ENCODE data around the gene ELAC2. TPM values are rescaled to one million over a fixed set of nuclear protein-coding genes. Genes with fewer than 3 reads are reported as not detected.

Gene ELAC2
- total and polyA plus RNA-seq, 3 experiments from 2014 or later: 54.2 to 86.3 (median 84.5) TPM

GRCh38 chr17:13000561-13000960 is 17.3 kb downstream of the ELAC2 start:
- Mint-ChIP-seq H3K4me3 (no peak overlapping the region), H3K27me3 (no peaks in the 10 kb centered on the region), H3K36me3 (peaks cover 4 to 75% (median 17%) of the 10 kb centered on the region in 3 donors), H3K4me1 (peaks cover 0 to 7% (median 3%) of the 10 kb centered on the region in 3 donors), H3K27ac (no peak overlapping the region), H3K9me3 (no peaks in the 10 kb centered on the region)
- Histone ChIP-seq H3K9me3 (ENCODE audit: low read length) (no peaks in the 10 kb centered on the region), H3K27me3 (ENCODE audit: insufficient read depth, low read length, poor library complexity, severe bottlenecking) (no peaks in the 10 kb centered on the region), H3K36me3 (ENCODE audit: insufficient read depth, low read length) (peaks cover 80% of the 10 kb centered on the region), H3K4me1 (ENCODE audit: insufficient read depth, low read length) (no peaks in the 10 kb centered on the region), H3K27ac (ENCODE audit: low read depth, low read length) (no peak overlapping the region), H3K4me3 (ENCODE audit: low read length) (no peak overlapping the region)
- no peak for DNase-seq
- CTCF ChIA-PET: interaction anchor here (2.7 kb wide), 1 partner anchor 8 kb away, joined by 9 read pairs; no protein-coding TSS in a partner anchor
- POLR2A ChIA-PET: no interaction called here

GRCh38 chr17:12998874-12999273 is 19.0 kb downstream of the ELAC2 start:
- Histone ChIP-seq H3K27me3 (ENCODE audit: insufficient read depth, low read length, poor library complexity, severe bottlenecking) (no peaks in the 10 kb centered on the region), H3K9me3 (ENCODE audit: low read length) (no peaks in the 10 kb centered on the region), H3K27ac (ENCODE audit: low read depth, low read length) (no peak overlapping the region), H3K4me1 (ENCODE audit: insufficient read depth, low read length) (no peaks in the 10 kb centered on the region), H3K36me3 (ENCODE audit: insufficient read depth, low read length) (peaks cover 80% of the 10 kb centered on the region), H3K4me3 (ENCODE audit: low read length) (no peak overlapping the region)
- Mint-ChIP-seq H3K4me3 (no peak overlapping the region), H3K4me1 (peaks cover 0 to 3% (median 2%) of the 10 kb centered on the region in 3 donors), H3K9me3 (no peaks in the 10 kb centered on the region), H3K27me3 (no peaks in the 10 kb centered on the region), H3K36me3 (peaks cover 9 to 75% (median 16%) of the 10 kb centered on the region in 3 donors), H3K27ac (no peak overlapping the region)
- DNase-seq: no peak
- POLR2A ChIA-PET: no interaction called here
- CTCF ChIA-PET: no interaction called here

- CTCF ChIA-PET: no interaction called here
- Histone ChIP-seq H3K36me3 (ENCODE audit: insufficient read depth, low read length) (peaks cover 80% of the 10 kb centered on the region), H3K9me3 (ENCODE audit: low read length) (no peaks in the 10 kb centered on the region), H3K4me3 (ENCODE audit: low read length) (no peak overlapping the region), H3K4me1 (ENCODE audit: insufficient read depth, low read length) (no peaks in the 10 kb centered on the region), H3K27me3 (ENCODE audit: insufficient read depth, low read length, poor library complexity, severe bottlenecking) (no peaks in the 10 kb centered on the region), H3K27ac (ENCODE audit: low read depth, low read length) (no peak overlapping the region)
- Mint-ChIP-seq H3K4me1 (peaks cover 0 to 2% (median 0%) of the 10 kb centered on the region in 3 donors), H3K27me3 (no peaks in the 10 kb centered on the region), H3K36me3 (peaks cover 9 to 76% (median 16%) of the 10 kb centered on the region in 3 donors), H3K4me3 (no peak overlapping the region), H3K27ac (no peak overlapping the region), H3K9me3 (no peaks in the 10 kb centered on the region)
- no peak for DNase-seq
- POLR2A ChIA-PET: no interaction called here
These were observed 19.4 kb downstream of the ELAC2 start for GRCh38 chr17:12998461-12998860.

GRCh38 chr17:12996941-12997340 is 20.9 kb downstream of the ELAC2 start:
- Histone ChIP-seq H3K27me3 (ENCODE audit: insufficient read depth, low read length, poor library complexity, severe bottlenecking) (no peaks in the 10 kb centered on the region), H3K36me3 (ENCODE audit: insufficient read depth, low read length) (peaks cover 76% of the 10 kb centered on the region), H3K4me3 (ENCODE audit: low read length) (no peak overlapping the region), H3K4me1 (ENCODE audit: insufficient read depth, low read length) (no peaks in the 10 kb centered on the region), H3K27ac (ENCODE audit: low read depth, low read length) (no peak overlapping the region), H3K9me3 (ENCODE audit: low read length) (no peaks in the 10 kb centered on the region)
- Mint-ChIP-seq H3K27me3 (no peaks in the 10 kb centered on the region), H3K4me3 (no peak overlapping the region), H3K36me3 (peaks cover 11 to 91% (median 20%) of the 10 kb centered on the region in 3 donors), H3K27ac (no peak overlapping the region), H3K9me3 (no peaks in the 10 kb centered on the region), H3K4me1 (peaks cover 0 to 2% (median 0%) of the 10 kb centered on the region in 3 donors)
- DNase-seq: no peak
- ChIA-PET POLR2A (no interaction called here), CTCF (interaction anchor here (0.8 kb wide), 1 partner anchor 23 kb away, joined by 3 read pairs; no protein-coding TSS in a partner anchor)

- H3K36me3 Mint-ChIP-seq: peaks cover 16 to 97% (median 25%) of the 10 kb centered on the region in 3 donors
- ChIA-PET POLR2A (no interaction called here), CTCF (interaction anchor here (0.8 kb wide), 1 partner anchor 24 kb away, joined by 3 read pairs; no protein-coding TSS in a partner anchor)
- H3K27ac Mint-ChIP-seq: no peak overlapping the region
- H3K4me1 Mint-ChIP-seq: peaks cover 0 to 2% (median 0%) of the 10 kb centered on the region in 3 donors
- no peak overlapping the region for H3K4me3 Mint-ChIP-seq
- DNase-seq: no peak
- Histone ChIP-seq H3K4me3 (ENCODE audit: low read length) (no peak overlapping the region), H3K4me1 (ENCODE audit: insufficient read depth, low read length) (no peaks in the 10 kb centered on the region), H3K27ac (ENCODE audit: low read depth, low read length) (no peak overlapping the region), H3K27me3 (ENCODE audit: insufficient read depth, low read length, poor library complexity, severe bottlenecking) (no peaks in the 10 kb centered on the region), H3K36me3 (ENCODE audit: insufficient read depth, low read length) (peaks cover 74% of the 10 kb centered on the region), H3K9me3 (ENCODE audit: low read length) (no peaks in the 10 kb centered on the region)
- no peaks in the 10 kb centered on the region for H3K9me3 Mint-ChIP-seq
- H3K27me3 Mint-ChIP-seq: no peaks in the 10 kb centered on the region
These were observed 21.5 kb downstream of the ELAC2 start for GRCh38 chr17:12996357-12996756.

GRCh38 chr17:12995896-12996295 is 21.9 kb downstream of the ELAC2 start:
- ChIA-PET CTCF (no interaction called here), POLR2A (no interaction called here)
- Histone ChIP-seq H3K27ac (ENCODE audit: low read depth, low read length) (no peak overlapping the region), H3K27me3 (ENCODE audit: insufficient read depth, low read length, poor library complexity, severe bottlenecking) (no peaks in the 10 kb centered on the region), H3K36me3 (ENCODE audit: insufficient read depth, low read length) (peaks cover 74% of the 10 kb centered on the region), H3K4me3 (ENCODE audit: low read length) (no peak overlapping the region), H3K4me1 (ENCODE audit: insufficient read depth, low read length) (no peaks in the 10 kb centered on the region), H3K9me3 (ENCODE audit: low read length) (no peaks in the 10 kb centered on the region)
- Mint-ChIP-seq H3K9me3 (peaks cover 0 to 1% (median 0%) of the 10 kb centered on the region in 5 donors), H3K4me3 (no peak overlapping the region), H3K4me1 (peaks cover 0 to 2% (median 0%) of the 10 kb centered on the region in 3 donors), H3K27me3 (no peaks in the 10 kb centered on the region), H3K36me3 (peaks cover 21 to 99% (median 26%) of the 10 kb centered on the region in 3 donors), H3K27ac (no peak overlapping the region)
- DNase-seq: no peak

GRCh38 chr17:12995106-12995895 is 22.5 kb downstream of the ELAC2 start:
- Mint-ChIP-seq H3K4me1 (peaks cover 0 to 2% (median 0%) of the 10 kb centered on the region in 3 donors), H3K27ac (peak overlapping the region in 2 of 8 donors; percentile 41 to 60), H3K27me3 (no peaks in the 10 kb centered on the region), H3K9me3 (peaks cover 0 to 2% (median 0%) of the 10 kb centered on the region in 5 donors), H3K36me3 (peaks cover 23 to 99% (median 30%) of the 10 kb centered on the region in 3 donors), H3K4me3 (no peak overlapping the region)
- H3K4me3 ChIP-seq (ENCODE audit: low read length): no peak overlapping the region
- no peak for DNase-seq
- H3K27me3 ChIP-seq (ENCODE audit: insufficient read depth, low read length, poor library complexity, severe bottlenecking): no peaks in the 10 kb centered on the region
- ChIA-PET POLR2A (no interaction called here), CTCF (no interaction called here)
- no peak overlapping the region for H3K27ac ChIP-seq (ENCODE audit: low read depth, low read length)
- no peaks in the 10 kb centered on the region for H3K9me3 ChIP-seq (ENCODE audit: low read length)
- H3K36me3 ChIP-seq (ENCODE audit: insufficient read depth, low read length): peaks cover 68% of the 10 kb centered on the region
- no peaks in the 10 kb centered on the region for H3K4me1 ChIP-seq (ENCODE audit: insufficient read depth, low read length)

- no peaks in the 10 kb centered on the region for H3K27me3 ChIP-seq (ENCODE audit: insufficient read depth, low read length, poor library complexity, severe bottlenecking)
- H3K9me3 Mint-ChIP-seq: peaks cover 0 to 2% (median 0%) of the 10 kb centered on the region in 5 donors
- H3K4me1 ChIP-seq (ENCODE audit: insufficient read depth, low read length): no peaks in the 10 kb centered on the region
- H3K4me3 ChIP-seq (ENCODE audit: low read length): no peak overlapping the region
- H3K4me3 Mint-ChIP-seq: no peak overlapping the region
- H3K27ac Mint-ChIP-seq: peak overlapping the region in 3 of 8 donors; percentile 3 to 60 (median 23)
- POLR2A ChIA-PET: no interaction called here
- H3K36me3 Mint-ChIP-seq: peaks cover 30 to 98% (median 35%) of the 10 kb centered on the region in 3 donors
- no peaks in the 10 kb centered on the region for H3K9me3 ChIP-seq (ENCODE audit: low read length)
- H3K27ac ChIP-seq (ENCODE audit: low read depth, low read length): no peak overlapping the region
- peaks cover 0 to 4% (median 0%) of the 10 kb centered on the region in 3 donors for H3K4me1 Mint-ChIP-seq
- CTCF ChIA-PET: no interaction called here
- H3K36me3 ChIP-seq (ENCODE audit: insufficient read depth, low read length): peaks cover 64% of the 10 kb centered on the region
- no peak for DNase-seq
- H3K27me3 Mint-ChIP-seq: no peaks in the 10 kb centered on the region
These were observed 23.3 kb downstream of the ELAC2 start for GRCh38 chr17:12994341-12995074.

Data from CD8-positive, alpha-beta memory T cell (primary cell).